ENCODE data around the gene EEF1AKMT4.
A peak's percentile ranks its signal among the peaks of the same experiment; 100 is the strongest.
"Not testable (repeated sequence)": the region's sequence is repeated elsewhere in the genome, so short reads cannot be mapped to it uniquely, and the experiment has no call there.

Gene EEF1AKMT4

GRCh38 chr3:184259878-184260723 is 10.6 kb downstream of the EEF1AKMT4 start:
- no peak for DNase-seq (ENCODE audit: low read depth in 2 of 2)

DNA sequence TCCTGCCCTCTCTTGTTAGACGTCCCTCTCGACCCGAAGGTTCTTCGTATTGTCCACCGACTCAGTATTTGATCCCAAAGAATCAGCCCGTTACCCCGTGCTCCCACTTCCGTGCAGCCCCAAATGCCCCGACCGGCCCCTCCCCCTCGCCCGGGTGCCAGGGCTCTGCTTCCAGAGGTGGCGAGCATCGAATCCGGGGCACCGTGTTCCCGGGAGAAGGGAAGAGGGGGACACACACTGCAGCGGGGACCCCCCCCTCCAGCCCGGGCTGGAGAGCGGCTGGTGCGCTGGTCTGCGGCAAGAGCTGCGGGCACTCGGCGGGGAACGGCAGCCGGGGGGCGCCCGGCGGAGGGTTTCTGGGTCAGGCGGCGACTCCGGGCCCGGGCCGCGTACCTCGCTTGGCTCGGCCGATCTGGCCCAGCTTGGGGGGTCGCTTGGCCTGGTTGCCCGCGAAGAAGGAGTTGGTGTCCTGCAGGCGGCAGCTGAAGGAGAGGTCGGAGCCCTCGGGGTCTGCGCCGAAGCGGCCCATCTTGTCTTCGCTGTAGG is 11.3 kb downstream of the EEF1AKMT4 start:
- DNase-seq (ENCODE audit: low read depth in 2 of 2): no peak

DNA sequence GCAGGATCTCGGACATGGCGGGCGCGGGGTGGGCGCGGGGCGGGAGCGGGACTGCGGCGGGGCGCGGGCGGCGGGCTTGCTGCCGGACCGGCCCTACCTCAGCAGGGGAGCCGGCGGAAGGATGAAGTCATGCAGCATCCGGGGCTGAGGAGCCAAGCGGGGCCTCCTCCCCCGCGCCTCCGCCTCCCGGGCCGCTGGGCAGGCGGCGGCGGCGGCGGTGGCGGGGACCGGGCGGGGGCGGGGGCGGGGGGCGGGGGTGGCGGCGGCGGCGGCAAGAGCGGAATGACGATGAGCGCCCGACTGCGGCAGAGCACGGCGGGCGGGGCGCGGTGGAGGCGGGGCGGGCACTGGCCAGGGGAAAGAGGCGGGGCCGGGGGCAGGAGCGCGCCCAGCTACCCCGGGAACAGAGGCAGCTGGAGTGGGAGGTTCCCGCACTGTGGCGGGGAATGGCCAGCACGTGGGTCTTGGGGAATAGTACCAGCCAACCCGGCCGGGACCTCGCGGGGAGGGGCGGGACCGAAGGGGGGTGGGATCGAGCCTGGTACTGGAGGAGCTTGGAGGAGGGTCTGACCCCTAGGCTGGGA is 11.9 kb downstream of the EEF1AKMT4 start, which contains the start of gene CAMK2N2:
Gene CAMK2N2 (minus strand): TSS at position 284 of the 584 bp plus-strand sequence. CDS start 268 bp downstream, at position 16.
- DNase-seq (ENCODE audit: low read depth in 2 of 2): peak in 1 of 2 donors; percentile 49

DNA sequence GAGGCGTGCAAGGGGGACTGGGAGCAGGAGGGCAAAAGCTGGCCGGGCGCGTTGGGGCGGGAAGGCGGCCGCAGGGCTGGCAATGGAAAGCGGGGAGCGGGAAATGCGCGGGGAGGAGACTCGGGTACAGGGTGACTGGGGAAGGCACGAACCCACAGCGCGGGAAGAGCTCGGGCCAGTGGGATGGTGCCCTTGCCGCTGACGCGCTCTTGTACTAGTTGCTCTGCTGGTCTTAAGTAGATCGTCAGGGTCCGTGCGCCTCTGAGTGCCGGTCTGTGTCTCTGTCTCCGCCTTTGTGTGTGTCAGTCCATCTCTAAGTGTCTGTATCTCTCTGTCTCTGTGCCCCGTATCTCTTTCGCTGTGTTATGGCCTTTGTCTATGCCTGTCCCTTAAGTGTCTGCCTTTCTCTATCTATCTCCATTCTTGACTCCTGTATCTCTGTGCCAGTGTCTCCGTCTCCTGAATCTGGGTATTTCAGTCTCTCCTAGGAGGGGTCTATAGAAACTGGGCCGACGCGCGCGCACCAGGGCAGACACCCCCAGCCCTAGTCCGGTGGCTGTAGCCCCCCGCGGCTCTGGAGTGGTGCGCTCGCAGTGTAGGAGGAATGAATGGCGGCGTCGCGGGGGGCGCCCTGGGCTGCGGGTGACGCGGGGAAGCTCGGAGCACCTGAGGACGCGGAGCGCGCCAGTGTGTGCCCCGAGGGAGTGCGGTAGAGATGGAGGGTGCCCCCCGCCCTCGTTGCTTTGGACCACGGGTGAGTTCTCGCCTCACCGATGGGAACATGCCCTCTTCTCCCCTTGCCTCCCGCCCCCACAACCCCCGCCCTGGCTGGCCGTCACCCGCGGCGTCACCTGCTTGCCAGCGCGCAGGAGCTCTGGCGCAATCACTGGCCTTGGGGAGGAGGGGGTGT is 12.6 kb downstream of the EEF1AKMT4 start:
- DNase-seq (ENCODE audit: low read depth in 2 of 2): no peak

DNA sequence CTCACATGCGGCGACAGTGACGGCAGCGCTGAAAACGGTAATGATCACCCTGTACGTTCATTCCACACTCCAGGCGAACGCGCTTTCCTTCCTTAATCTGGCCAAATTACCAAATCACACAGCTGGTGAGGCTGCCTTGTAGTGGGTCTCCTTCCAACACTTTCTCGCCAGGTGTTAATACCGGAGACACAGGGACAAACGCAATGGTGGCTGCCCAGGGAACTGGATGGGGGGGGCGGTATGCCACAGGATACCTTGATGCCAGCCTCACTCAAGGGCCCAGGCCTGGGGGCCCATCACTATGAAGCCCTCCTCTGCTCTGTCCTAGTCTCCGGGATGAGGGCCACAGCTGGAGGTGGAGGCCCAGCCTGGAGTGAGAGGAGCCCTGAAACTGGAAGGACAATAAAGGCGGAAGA is 13.3 kb downstream of the EEF1AKMT4 start:
- no peak for DNase-seq (ENCODE audit: low read depth in 2 of 2)

DNA sequence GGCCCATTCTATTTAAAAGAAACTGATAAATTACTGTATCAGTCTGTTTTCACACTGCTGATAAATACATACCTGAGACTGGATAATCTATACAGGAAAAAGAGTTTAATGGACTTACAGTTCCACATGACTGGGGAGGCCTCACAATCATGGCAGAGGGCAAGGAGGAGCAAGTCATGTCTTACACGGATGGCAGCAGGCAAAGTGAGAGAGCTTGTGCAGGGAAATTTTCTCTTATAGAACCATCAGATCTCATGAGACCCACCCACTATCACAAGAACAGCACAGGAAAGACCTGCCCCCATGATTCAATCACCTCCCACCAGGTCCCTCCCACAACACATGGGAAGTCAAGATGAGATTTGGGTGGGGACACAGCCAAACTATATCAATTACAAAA is 17.8 kb downstream of the EEF1AKMT4 start:
- DNase-seq (ENCODE audit: low read depth in 2 of 2): not testable (repeated sequence)

DNA sequence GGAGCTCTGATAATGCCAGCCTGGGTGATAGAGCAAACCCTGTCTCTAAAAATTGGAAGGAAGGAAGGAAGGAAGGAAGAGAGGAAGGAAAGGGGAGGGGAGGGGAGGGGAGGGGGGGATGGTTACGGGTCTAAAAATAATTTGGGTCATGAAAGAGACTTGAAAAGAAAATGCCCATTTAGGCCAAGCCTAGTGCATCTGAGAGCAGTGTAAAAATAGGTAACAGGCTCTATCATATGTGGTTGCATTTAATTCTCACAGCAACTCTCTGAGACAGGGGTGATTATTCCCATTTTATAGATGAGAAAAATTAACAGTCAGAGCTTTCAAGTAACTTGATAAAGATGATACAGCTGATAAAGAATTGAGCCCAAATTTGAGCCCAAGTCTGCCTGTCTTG is 22.8 kb downstream of the EEF1AKMT4 start:
- no peak for DNase-seq (ENCODE audit: low read depth in 2 of 2)

- no peak for DNase-seq (ENCODE audit: low read depth in 2 of 2)
These were observed 25.9 kb downstream of the EEF1AKMT4 start for GRCh38 chr3:184275381-184275701.

- DNase-seq (ENCODE audit: low read depth in 2 of 2): no peak
These were observed 26.8 kb downstream of the EEF1AKMT4 start, which contains the start of gene ECE2 for GRCh38 chr3:184275961-184276910. TSS of gene ECE2 (plus strand) at chr3:184276022. CDS start at chr3:184276154, 132 bp downstream.

- no peak for DNase-seq (ENCODE audit: low read depth in 2 of 2)
These were observed 27.9 kb downstream of the EEF1AKMT4 start for GRCh38 chr3:184277366-184277765.

- no peak for DNase-seq (ENCODE audit: low read depth in 2 of 2)
These were observed 33.5 kb downstream of the EEF1AKMT4 start for GRCh38 chr3:184282941-184283340.

DNA sequence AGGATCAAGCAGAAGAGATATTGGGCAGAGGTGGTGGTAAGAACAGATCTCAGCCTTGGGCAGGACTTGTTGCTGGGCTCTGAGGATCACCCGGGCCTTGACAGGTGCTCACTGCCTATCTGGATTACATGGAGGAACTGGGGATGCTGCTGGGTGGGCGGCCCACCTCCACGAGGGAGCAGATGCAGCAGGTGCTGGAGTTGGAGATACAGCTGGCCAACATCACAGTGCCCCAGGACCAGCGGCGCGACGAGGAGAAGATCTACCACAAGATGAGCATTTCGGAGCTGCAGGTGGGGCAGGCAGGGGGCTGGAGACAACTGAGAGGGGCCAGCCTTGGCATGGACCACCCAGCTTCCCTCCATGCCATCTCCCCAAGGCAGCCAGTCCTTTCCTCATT is 34.2 kb downstream of the EEF1AKMT4 start:
- no peak for DNase-seq (ENCODE audit: low read depth in 2 of 2)

DNA sequence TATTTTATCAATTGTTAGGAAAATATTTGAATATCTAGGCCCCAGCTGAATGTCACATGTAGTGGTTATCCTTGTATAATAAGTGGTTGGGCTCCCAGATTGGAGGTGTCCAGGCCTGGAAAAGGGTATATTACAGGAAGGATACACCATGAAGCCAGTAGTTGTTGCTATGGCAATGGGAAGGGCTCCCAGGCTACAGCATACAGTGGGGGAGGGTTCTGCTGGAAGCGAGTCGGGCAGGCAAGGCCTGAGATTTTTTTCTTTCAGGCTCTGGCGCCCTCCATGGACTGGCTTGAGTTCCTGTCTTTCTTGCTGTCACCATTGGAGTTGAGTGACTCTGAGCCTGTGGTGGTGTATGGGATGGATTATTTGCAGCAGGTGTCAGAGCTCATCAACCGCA is 35.2 kb downstream of the EEF1AKMT4 start:
- no peak for DNase-seq (ENCODE audit: low read depth in 2 of 2)

DNA sequence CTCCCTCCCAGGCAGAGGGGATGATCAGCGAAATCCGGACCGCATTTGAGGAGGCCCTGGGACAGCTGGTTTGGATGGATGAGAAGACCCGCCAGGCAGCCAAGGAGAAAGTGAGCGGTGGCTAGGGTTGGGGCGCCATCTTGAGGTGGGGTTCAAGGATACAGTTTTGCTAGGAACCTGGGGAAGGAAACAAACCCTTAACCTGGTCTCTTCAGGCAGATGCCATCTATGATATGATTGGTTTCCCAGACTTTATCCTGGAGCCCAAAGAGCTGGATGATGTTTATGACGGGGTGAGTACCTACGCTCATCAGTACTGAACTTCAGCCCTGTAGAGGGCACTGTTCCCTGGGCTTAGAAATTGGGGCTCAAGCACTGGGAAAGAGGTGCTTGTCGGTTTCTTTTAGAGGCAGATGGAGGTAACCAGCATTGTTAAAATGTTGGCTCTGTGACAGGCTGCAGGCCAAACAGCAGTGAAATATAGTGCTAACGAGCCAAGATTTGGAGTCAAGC is 40.0 kb downstream of the EEF1AKMT4 start:
- peak; percentile 53 to 64 for DNase-seq (ENCODE audit: low read depth in 2 of 2)

DNA sequence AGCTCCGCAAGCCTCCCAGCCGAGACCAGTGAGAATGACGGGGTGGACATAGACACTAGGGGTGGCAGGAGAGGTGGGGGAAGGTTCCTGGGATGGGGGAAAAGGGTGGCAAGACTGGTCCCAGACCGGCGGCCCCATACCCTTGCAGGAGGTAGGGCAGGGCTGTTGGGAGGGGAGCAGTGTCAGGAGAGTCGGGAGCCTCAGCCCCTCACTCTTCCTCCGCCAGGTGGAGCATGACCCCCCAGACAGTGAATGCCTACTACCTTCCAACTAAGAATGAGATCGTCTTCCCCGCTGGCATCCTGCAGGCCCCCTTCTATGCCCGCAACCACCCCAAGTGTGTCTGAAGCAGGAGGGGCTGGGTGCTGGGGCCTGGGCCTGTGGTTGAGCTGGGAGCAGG is 40.9 kb downstream of the EEF1AKMT4 start:
- DNase-seq (ENCODE audit: low read depth in 2 of 2): no peak

DNA sequence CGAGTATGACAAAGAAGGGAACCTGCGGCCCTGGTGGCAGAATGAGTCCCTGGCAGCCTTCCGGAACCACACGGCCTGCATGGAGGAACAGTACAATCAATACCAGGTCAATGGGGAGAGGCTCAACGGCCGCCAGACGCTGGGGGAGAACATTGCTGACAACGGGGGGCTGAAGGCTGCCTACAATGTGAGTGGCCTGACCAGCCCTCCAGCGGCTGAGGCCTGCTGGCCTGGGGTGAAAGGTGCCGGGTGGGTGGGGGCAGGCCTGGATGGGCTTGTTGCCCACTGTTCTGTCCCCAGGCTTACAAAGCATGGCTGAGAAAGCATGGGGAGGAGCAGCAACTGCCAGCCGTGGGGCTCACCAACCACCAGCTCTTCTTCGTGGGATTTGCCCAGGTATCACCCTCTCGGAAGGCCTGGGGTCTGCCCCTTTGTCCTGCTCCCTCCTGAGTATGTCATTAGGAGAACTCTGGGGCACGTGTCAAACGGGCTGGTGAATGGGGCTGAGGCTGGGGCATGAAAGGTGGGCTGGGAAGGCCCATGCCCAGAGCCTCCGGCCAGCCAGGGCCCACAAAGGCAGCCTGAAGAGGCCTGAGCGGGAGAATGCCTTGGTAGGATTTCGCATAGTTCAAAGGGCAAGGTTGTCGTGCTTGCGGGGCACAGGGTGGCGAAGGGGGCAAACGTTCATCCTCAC is 41.7 kb downstream of the EEF1AKMT4 start:
- DNase-seq (ENCODE audit: low read depth in 2 of 2): no peak

- no peak for DNase-seq (ENCODE audit: low read depth in 2 of 2)
These were observed 42.4 kb downstream of the EEF1AKMT4 start for GRCh38 chr3:184291738-184292445.

- DNase-seq (ENCODE audit: low read depth in 2 of 2): no peak
These were observed 46.3 kb downstream of the EEF1AKMT4 start for GRCh38 chr3:184295771-184296170.

- no peak for DNase-seq (ENCODE audit: low read depth in 2 of 2)
These were observed 47.1 kb downstream of the EEF1AKMT4 start for GRCh38 chr3:184296616-184297015.
